Gastrocnemius medialis (tissue), 4 donors: ENCODE results near the gene NTM. TPM values are rescaled to one million over a fixed set of nuclear protein-coding genes. Genes with fewer than 3 reads are reported as not detected.

Experiments
- ATAC-seq, 2 donors: fragments of 150-250 bp; one replicate each; pipeline ENCODE4 v1.9.1; 2016
- DNase-seq, 2 donors: peaks; one replicate each; pipeline ENCODE4 v3.0.0-alpha.2; 2019
- H3K27ac ChIP-seq, 4 donors: fragments of 200-600 bp; sonication (generic); 1 replicate in 1 of 4; 2 replicates in 3 of 4; pipeline ENCODE4 v1.5.1; 2016 to 2018; ENCODE audit warnings: mild to moderate bottlenecking in 2 of 4, moderate library complexity in 1 of 4
- H3K27me3 ChIP-seq, 3 donors: fragments of 200-600 bp; sonication (generic) in 2 of 3; 1 replicate in 1 of 3; 2 replicates in 2 of 3; pipeline versions ENCODE4 v1.5.1 to v1.6.0; 2016 to 2019; ENCODE audit warnings: mild to moderate bottlenecking in 1 of 3, moderate library complexity in 1 of 3
- H3K36me3 ChIP-seq, 2 donors: fragments of 200-600 bp; sonication (generic) in 1 of 2; one replicate each; pipeline ENCODE4 v1.5.1; 2017 to 2018
- H3K4me1 ChIP-seq, 2 donors: fragments of 200-600 bp; sonication (generic) in 1 of 2; one replicate each; pipeline ENCODE4 v1.5.1; 2016 to 2017; ENCODE audit warnings: mild to moderate bottlenecking in 2 of 2
- H3K4me3 ChIP-seq, 4 donors: fragments of 200-600 bp; sonication (generic) in 3 of 4; 1 replicate in 1 of 4; 2 replicates in 3 of 4; pipeline ENCODE4 v1.5.1; 2016 to 2019; ENCODE audit warnings: mild to moderate bottlenecking in 2 of 4
- H3K9me3 ChIP-seq, 3 donors: fragments of 200-600 bp; sonication (generic) in 2 of 3; 1 replicate in 1 of 3; 2 replicates in 2 of 3; pipeline ENCODE4 v1.5.1; 2016 to 2019
- CTCF ChIP-seq, 5 experiments: fragments of 450-650 bp in 3 of 5; fragments of 200-600 bp in 2 of 5; sonication (generic) in 2 of 5; IDR thresholded peaks in 4 of 5; conservative IDR thresholded peaks in 1 of 5; 1 replicate in 4 of 5; 2 replicates in 1 of 5; pipeline ENCODE4 v1.5.1; 2016 to 2019; ENCODE audit warnings: antibody characterized with exemption in 5 of 5, mild to moderate bottlenecking in 3 of 5, moderate library complexity in 3 of 5
- POLR2A ChIP-seq, 2 donors: fragments of 450-650 bp; IDR thresholded peaks; one replicate each; pipeline ENCODE4 v1.6.1; 2017; ENCODE audit warnings: antibody characterized with exemption in 2 of 2, mild to moderate bottlenecking in 2 of 2, moderate library complexity in 2 of 2
- in situ Hi-C, 4 donors: fragments of 200-750 bp; cut with MboI; loops; one replicate each; pipeline versions ENCODE4 v1.15.0 to v1.8.0; 2017; ENCODE audit warnings: low sequenced_read_pairs in 4 of 4
- intact Hi-C: fragments of 100-400 bp; cut with DNase I; formaldehyde crosslinking; loops from one replicate; pipeline ENCODE4 v1.15.1; 2023; ENCODE audit warnings: low total_unique reads
- total RNA-seq, 4 donors: library from RNA; depleted of rRNA; stranded (reverse); fragments of >200 nt; gene quantifications; one replicate each; pipeline versions ENCODE4 v1.1.0 to v1.2.3, GENCODE V29; 2016

Gene NTM
- total RNA-seq, 4 donors from 2014 or later, result 0.69 TPM; not detected in 3

- intact Hi-C loops (no loop called here), in situ Hi-C loops (no loop called here)
- Histone ChIP-seq H3K36me3 (no peaks in the 10 kb centered on the region), H3K9me3 (no peaks in the 10 kb centered on the region), H3K27ac (no peak overlapping the region), H3K4me1 (no peaks in the 10 kb centered on the region), H3K4me3 (no peak overlapping the region), H3K27me3 (no peaks in the 10 kb centered on the region)
- DNase-seq (no peak), ATAC-seq (no peak)
- no peak for TF ChIP-seq POLR2A (IDR thresholded peaks at IDR 0.05)
- no peak for TF ChIP-seq CTCF (IDR thresholded peaks at IDR 0.05 in 4 of 5, conservative IDR thresholded peaks at IDR 0.05 in 1 of 5)
These were observed 654.3 kb downstream of the NTM start for GRCh38 chr11:132024587-132025295.

- Histone ChIP-seq H3K4me1 (no peaks in the 10 kb centered on the region), H3K36me3 (no peaks in the 10 kb centered on the region), H3K4me3 (no peak overlapping the region), H3K9me3 (no peaks in the 10 kb centered on the region), H3K27me3 (no peaks in the 10 kb centered on the region), H3K27ac (no peak overlapping the region)
- no peak for ATAC-seq
- in situ Hi-C loops, result no loop called here
- no peak for DNase-seq
- no peak for TF ChIP-seq POLR2A (IDR thresholded peaks at IDR 0.05)
- TF ChIP-seq CTCF (IDR thresholded peaks at IDR 0.05 in 4 of 5, conservative IDR thresholded peaks at IDR 0.05 in 1 of 5), result no peak
- intact Hi-C loops, result no loop called here
These were observed 656.3 kb downstream of the NTM start for GRCh38 chr11:132026746-132027145.

GRCh38 chr11:132028380-132029240, 658.2 kb downstream of the NTM start:
- no peak overlapping the region for H3K27ac ChIP-seq
- no peaks in the 10 kb centered on the region for H3K27me3 ChIP-seq
- intact Hi-C loops (no loop called here), in situ Hi-C loops (no loop called here)
- no peak for ATAC-seq
- H3K4me3 ChIP-seq, result no peak overlapping the region
- no peaks in the 10 kb centered on the region for H3K36me3 ChIP-seq
- no peak for DNase-seq
- TF ChIP-seq POLR2A (IDR thresholded peaks at IDR 0.05) (no peak), CTCF (IDR thresholded peaks at IDR 0.05 in 4 of 5, conservative IDR thresholded peaks at IDR 0.05 in 1 of 5) (peak in 2 of 5 experiments; percentile 16 to 27)
- no peaks in the 10 kb centered on the region for H3K9me3 ChIP-seq
- no peaks in the 10 kb centered on the region for H3K4me1 ChIP-seq

GRCh38 chr11:132030896-132031295, 660.5 kb downstream of the NTM start:
- intact Hi-C loops (no loop called here), in situ Hi-C loops (no loop called here)
- no peak overlapping the region for H3K27ac ChIP-seq
- TF ChIP-seq POLR2A (IDR thresholded peaks at IDR 0.05) (no peak), CTCF (IDR thresholded peaks at IDR 0.05 in 4 of 5, conservative IDR thresholded peaks at IDR 0.05 in 1 of 5) (no peak)
- DNase-seq (no peak), ATAC-seq (no peak)
- H3K9me3 ChIP-seq, result no peaks in the 10 kb centered on the region
- H3K27me3 ChIP-seq, result no peaks in the 10 kb centered on the region
- H3K36me3 ChIP-seq, result no peaks in the 10 kb centered on the region
- H3K4me3 ChIP-seq, result no peak overlapping the region
- no peaks in the 10 kb centered on the region for H3K4me1 ChIP-seq
